Activated T-cell treated with anti-CD3 and anti-CD28 coated beads, Interleukin-2, amount 50 U/mL, for 1 hour (primary cell): ENCODE measurements around the gene ADGRA1.

Experiments used
- DNase-seq: peaks from one replicate; pipeline ENCODE4 v3.0.0-alpha.2; 2020

Gene ADGRA1

GRCh38 chr10:133058331-133059092 lies 29.2 kb upstream of the ADGRA1 start:
- no peak for DNase-seq

GRCh38 chr10:133059093-133059470 lies 28.6 kb upstream of the ADGRA1 start:
- DNase-seq = no peak

GRCh38 chr10:133059571-133059970 lies 28.2 kb upstream of the ADGRA1 start:
- DNase-seq = no peak

GRCh38 chr10:133060022-133060421 lies 27.7 kb upstream of the ADGRA1 start:
- no peak for DNase-seq

GRCh38 chr10:133060466-133060865 lies 27.3 kb upstream of the ADGRA1 start:
- DNase-seq = no peak

GRCh38 chr10:133060881-133061280 lies 26.8 kb upstream of the ADGRA1 start:
- DNase-seq = no peak

GRCh38 chr10:133061296-133062038 lies 26.3 kb upstream of the ADGRA1 start:
- no peak for DNase-seq

GRCh38 chr10:133062085-133062484 lies 25.6 kb upstream of the ADGRA1 start:
- DNase-seq = no peak

- no peak for DNase-seq
These were observed 25.1 kb upstream of the ADGRA1 start for GRCh38 chr10:133062635-133063034.

GRCh38 chr10:133067149-133068105 lies 20.3 kb upstream of the ADGRA1 start:
- DNase-seq = no peak

- DNase-seq = no peak
These were observed 19.4 kb upstream of the ADGRA1 start for GRCh38 chr10:133068111-133069032.

GRCh38 chr10:133069033-133069525 lies 18.6 kb upstream of the ADGRA1 start:
- DNase-seq = no peak

- no peak for DNase-seq
These were observed 17.3 kb upstream of the ADGRA1 start for GRCh38 chr10:133070405-133070804.

- DNase-seq = no peak
These were observed 16.9 kb upstream of the ADGRA1 start for GRCh38 chr10:133070810-133071209.

GRCh38 chr10:133071733-133072132 lies 16.0 kb upstream of the ADGRA1 start:
- no peak for DNase-seq

GRCh38 chr10:133072196-133072595 lies 15.5 kb upstream of the ADGRA1 start:
- no peak for DNase-seq

- DNase-seq = no peak
These were observed 14.9 kb upstream of the ADGRA1 start for GRCh38 chr10:133072720-133073390.

GRCh38 chr10:133075346-133076137 lies 12.2 kb upstream of the ADGRA1 start:
- no peak for DNase-seq

- no peak for DNase-seq
These were observed 11.3 kb upstream of the ADGRA1 start for GRCh38 chr10:133076274-133077038.
